Cardiac septum (tissue), 1 donor: ENCODE data around the gene OR10J1. TPM values are rescaled to one million over a fixed set of nuclear protein-coding genes. Genes with fewer than 3 reads are reported as not detected.
"Not testable (repeated sequence)": the region's sequence is repeated elsewhere in the genome, so short reads cannot be mapped to it uniquely, and the experiment has no call there.

Experiments used
- DNase-seq: peaks from one replicate; pipeline ENCODE4 v3.0.0-alpha.2; 2020; ENCODE audit warnings: low spot score
- intact Hi-C: fragments of 100-400 bp; cut with DNase I; formaldehyde crosslinking; loops from one replicate; pipeline ENCODE4 v1.14.0; 2022
- long read RNA-seq: library from polyadenylated mRNA; unstranded; transcript quantifications from one replicate; pipeline ENCODE4 v2.0.0, GENCODE V29; 2021
- total RNA-seq: library from RNA; stranded (reverse); fragmentation: NEBNext Ultra II Directional; extraction: Animal tissue kit (Norgen Biotek cat#: 25700); gene quantifications from one replicate; pipeline ENCODE4 v1.2.1, GENCODE V29; 2021
- donor health status: DM: no; HTN: no; CAD: no.

The OR10J1 gene
- total RNA-seq, result not detected
- long read RNA-seq, result 0 reads

GRCh38 chr1:159439422-159439821 lies at the start of gene OR10J1:
Gene OR10J1 (plus strand): TSS chr1:159439722. CDS start chr1:159439792, 70 bp downstream.
- no peak for DNase-seq
- intact Hi-C loops, result no loop called here

DNA sequence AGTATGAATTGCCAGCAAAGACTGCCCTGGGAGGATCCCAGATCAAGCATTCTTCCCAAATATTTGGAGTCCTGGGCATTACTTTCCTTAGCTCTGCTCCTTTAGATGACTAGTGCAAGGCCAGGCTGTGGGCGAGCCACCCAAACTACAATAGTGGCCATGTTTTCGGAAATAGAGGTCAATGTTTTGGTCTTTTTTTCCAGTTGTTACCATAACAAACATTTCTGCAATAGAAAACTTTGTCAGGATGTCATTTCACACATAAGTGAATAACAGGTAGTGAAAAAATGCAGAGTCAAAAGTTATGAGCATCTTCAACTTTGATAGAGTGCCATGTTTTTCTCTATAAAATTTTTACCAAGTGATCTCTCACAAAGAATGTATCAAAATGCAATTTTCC lies 32.7 kb upstream of the OR10J1 start:
- DNase-seq, result no peak
- intact Hi-C loops, result loop anchor here (1.0 kb wide), 1 partner anchor 372 kb away; no protein-coding TSS in a partner anchor

- intact Hi-C loops, result no loop called here
- no peak for DNase-seq
Measured at GRCh38 chr1:159408862-159409400, 30.6 kb upstream of the OR10J1 start.

GRCh38 chr1:159421821-159422220 lies 17.7 kb upstream of the OR10J1 start:
- intact Hi-C loops, result no loop called here
- no peak for DNase-seq

DNA sequence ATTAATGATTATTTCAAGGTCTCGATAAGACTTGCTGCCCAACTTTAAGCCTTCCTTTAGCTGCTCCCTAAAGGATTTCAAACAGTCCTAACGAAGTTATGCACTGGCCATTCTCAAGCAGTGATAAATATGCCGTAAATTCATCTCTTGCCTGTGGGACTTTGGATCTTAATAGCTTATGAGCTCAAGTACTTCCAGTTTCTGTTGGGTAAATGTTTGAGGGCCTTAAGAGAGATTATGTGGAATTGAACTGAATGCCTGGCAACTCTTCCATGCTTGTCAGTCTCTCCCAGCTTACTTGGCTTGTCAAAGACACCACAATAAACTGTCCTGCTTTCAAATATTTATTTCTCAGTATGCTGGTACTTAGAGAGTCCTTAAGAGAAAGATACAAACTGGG lies 11.0 kb upstream of the OR10J1 start:
- intact Hi-C loops, result no loop called here
- DNase-seq, result no peak

GRCh38 chr1:159429074-159429861 lies 10.3 kb upstream of the OR10J1 start:
- no peak for DNase-seq
- intact Hi-C loops, result no loop called here

DNA sequence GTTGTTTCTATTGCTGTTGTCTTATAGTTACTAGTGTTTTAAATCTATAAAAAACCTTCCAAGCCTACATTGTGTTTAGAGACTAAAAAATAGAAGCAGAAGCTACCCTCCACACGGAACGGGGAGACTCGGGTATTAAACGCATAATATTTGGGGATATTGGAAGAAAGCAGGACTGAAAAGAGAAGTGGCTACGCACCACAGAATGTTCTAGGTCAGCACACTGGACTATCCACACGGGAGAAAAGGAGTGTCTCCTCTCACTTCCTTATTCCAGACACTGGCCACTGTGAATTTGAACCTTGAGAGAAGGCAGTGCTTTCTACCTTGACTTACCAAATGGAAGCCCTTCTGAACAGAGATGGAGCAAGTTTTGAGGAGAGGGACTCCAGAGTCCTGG lies 8.5 kb upstream of the OR10J1 start:
- DNase-seq, result no peak
- intact Hi-C loops, result no loop called here

- DNase-seq, result no peak
- intact Hi-C loops, result no loop called here
Measured at GRCh38 chr1:159431904-159432303, 7.6 kb upstream of the OR10J1 start, which contains the start of gene OR10J4. Gene OR10J4 (plus strand): TSS chr1:159432204.

DNA sequence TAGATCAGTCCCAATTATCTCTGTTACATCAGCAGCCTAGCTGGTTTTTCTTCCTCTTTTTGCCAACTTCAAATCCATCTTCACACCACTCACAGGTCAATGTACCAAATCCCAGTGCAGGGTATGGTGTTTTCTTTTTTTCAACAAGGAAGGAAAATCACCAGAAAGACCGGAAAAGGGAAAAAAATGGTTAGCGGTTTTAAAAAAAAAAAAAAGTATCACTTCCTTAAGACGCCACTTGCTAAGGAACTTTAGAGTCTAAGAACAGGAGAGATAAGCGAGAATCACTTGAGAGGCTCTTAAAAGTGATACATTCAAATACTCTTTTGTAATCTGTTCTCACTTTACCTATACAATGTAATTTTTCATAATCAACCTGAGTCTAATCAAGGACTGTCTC lies 3.1 kb upstream of the OR10J1 start:
- intact Hi-C loops, result no loop called here

GRCh38 chr1:159441360-159441759 lies 1.8 kb downstream of the OR10J1 start:
- intact Hi-C loops, result no loop called here
- no peak for DNase-seq

More for the DNA sequence above, 3.1 kb upstream of the OR10J1 start:
- DNase-seq, result no peak

GRCh38 chr1:159442428-159442827 lies 2.9 kb downstream of the OR10J1 start:
- intact Hi-C loops, result no loop called here
- no peak for DNase-seq

GRCh38 chr1:159443066-159443750 lies 3.7 kb downstream of the OR10J1 start:
- intact Hi-C loops, result no loop called here
- no peak for DNase-seq

DNA sequence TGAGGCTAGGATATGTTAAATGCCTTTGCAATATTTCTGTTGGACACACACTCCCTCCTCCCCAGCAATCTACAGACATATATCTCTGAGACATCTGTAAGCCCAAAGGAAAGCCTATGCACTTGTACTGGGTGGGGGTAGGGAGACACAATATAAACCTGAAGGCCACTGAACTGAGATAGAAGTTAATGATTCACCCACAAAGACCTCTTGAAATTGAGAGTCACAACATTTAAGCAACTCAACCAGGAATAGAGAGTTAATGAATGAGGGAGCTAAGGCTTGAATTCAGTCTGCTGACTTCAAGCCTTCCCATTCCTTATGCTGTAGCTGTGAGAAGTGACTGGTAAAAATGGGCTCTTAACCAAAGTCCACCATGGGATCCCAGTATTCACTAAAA lies 5.0 kb downstream of the OR10J1 start:
- intact Hi-C loops, result no loop called here

DNA sequence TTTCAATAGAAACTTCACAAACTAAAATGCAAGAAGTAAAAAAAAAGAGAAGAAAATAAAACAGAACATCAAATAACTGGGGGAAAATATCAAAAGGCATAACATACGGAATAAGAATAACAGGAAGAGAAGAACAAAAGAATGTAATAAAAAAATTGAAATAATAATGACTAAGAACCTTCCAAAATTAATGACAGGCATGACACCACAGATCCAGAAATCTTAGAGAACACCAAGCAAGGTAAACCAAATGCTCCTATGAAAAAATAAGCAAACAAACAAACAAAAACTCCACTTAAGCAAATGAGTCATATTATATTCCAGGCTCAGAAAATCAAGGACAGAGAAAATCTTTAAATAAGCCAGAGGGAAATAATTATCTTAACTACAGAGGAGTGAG lies 8.7 kb downstream of the OR10J1 start:
- no peak for DNase-seq
- intact Hi-C loops, result no loop called here

More for the DNA sequence above, 5.0 kb downstream of the OR10J1 start:
- DNase-seq, result no peak

DNA sequence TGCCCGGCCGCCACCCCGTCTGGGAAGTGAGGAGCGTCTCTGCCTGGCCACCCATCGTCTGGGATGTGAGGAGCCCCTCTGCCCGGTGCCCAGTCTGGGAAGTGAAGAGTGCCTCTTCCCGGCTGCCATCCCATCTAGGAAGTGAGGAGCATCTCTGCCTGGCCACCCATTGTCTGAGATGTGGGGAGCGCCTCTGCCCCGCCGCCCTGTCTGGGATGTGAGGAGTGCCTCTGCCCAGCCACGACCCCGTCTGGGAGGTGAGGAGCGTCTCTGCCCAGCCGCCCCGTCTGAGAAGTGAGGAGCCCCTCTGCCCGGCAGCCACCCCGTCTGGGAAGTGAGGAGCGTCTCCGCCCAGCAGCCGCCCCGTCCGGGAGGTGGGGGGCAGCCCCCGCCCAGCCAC lies 10.1 kb downstream of the OR10J1 start:
- DNase-seq, intact Hi-C loops: not testable (repeated sequence)

DNA sequence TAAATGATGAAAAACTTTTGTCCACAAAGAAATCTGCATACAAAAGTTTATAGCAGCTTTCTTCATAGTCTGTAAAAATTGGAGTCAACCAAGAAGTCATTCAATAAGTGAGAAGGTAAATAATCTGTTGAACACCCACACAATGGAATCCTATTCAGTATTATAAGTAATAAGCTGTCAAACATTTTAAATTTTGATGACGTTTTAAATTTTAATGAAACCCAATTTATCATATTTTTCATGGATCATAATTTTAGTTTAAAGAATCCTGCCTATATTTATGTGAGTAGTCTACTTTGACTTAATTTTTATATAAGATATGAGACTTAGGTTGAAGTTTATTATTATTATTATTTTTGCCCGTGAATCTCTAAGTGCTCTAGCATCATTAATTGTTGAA lies 20.0 kb downstream of the OR10J1 start:
- DNase-seq, result no peak
- intact Hi-C loops, result no loop called here

GRCh38 chr1:159465191-159465603 lies 25.7 kb downstream of the OR10J1 start:
- intact Hi-C loops, result no loop called here
- DNase-seq, result no peak

DNA sequence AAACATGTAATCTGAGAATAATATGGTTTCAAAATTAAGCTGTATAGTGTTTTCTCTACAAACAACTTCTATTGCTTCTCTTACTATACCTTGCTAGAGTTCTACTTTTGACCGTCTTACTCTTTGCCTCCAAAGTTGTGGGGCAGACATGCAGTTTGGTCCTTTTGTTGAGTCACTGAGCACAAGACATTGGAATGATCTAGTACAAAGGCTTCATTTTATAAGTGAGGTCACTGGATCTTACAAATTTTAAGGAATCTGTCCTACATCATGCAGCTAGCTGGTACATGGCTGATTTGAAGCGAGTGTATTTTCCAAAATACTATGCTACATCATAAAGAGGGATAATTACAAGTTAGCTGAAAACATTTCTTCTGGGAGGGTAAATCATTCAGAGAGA lies 28.8 kb downstream of the OR10J1 start:
- intact Hi-C loops, result no loop called here
- DNase-seq, result no peak

DNA sequence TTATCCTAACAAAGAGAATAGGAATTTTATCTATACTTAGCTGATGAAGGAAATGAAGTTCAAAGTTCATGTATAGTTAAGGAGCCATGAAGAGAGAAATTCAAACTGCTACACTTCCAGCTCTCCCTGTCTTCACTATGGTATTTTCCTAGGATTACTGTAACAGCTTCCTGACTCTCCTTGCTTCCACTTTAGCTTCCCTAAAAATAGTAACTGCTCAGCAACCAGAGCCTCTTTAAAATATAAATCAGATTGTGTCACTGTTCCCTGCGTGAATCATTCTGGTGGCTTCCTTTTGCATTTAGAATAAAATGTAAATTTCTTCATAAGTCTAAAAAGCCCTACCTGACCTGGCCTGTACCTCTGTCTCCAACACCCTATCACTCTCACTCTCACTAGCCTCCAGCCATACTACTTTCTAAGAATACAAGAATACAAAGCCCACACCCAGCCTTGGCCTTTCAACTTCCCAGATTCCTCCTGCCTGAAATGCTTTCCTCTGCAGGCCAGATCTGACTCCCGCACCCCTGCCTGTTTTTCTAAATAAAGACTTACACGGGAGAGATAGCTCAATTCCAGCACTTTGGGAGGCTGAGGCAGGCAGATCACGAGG lies 30.5 kb downstream of the OR10J1 start:
- intact Hi-C loops, result no loop called here
- no peak for DNase-seq

DNA sequence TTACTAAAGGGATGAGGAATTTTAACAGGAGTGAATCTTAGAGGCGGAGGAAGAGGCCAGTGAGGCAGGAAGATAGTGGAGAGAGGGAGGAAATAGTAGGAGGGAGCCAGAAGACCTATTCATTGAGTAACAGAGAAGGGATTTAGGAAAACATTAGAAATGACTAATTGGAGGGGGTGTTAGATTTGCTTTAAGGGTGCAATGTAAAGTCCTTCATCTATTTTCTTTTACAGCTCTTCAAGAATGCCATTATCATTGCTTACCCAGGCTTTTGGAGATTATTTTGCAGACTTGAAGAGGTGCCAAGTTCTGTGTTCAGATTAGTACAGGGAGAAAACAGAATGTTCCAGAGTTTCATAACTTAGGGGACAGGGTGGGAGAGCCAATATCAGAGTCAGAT lies 33.8 kb downstream of the OR10J1 start:
- DNase-seq, result no peak
- intact Hi-C loops, result no loop called here
